ENCODE results near the gene FYB1. TPM values are rescaled to one million over a fixed set of nuclear protein-coding genes. Genes with fewer than 3 reads are reported as not detected.
A peak's percentile ranks its signal among the peaks of the same experiment; 100 is the strongest.

The FYB1 gene
- total and polyA plus RNA-seq, 2 experiments from 2014 or later: not detected

GRCh38 chr5:39249564-39250274 lies 30.4 kb upstream of the FYB1 start:
- Mint-ChIP-seq H3K27me3 (ENCODE audit: insufficient read depth, low read depth, poor library complexity) (no peaks in the 10 kb centered on the region), H3K4me3 (no peak overlapping the region), H3K36me3 (ENCODE audit: low read depth) (no peaks in the 10 kb centered on the region), H3K27ac (no peak overlapping the region), H3K9me3 (no peaks in the 10 kb centered on the region), H3K4me1 (no peaks in the 10 kb centered on the region)
- peak overlapping the region; percentile 52; the same call in 1 of the 2 replicates for H2AFZ ChIP-seq
- H3K27ac ChIP-seq (ENCODE audit: low read depth): no peak overlapping the region
- DNase-seq (ENCODE audit: low spot score) (no peak), ATAC-seq (no peak)
- no peaks in the 10 kb centered on the region for H3K27me3 ChIP-seq (ENCODE audit: insufficient read depth)
- H3K4me2 ChIP-seq: no peak overlapping the region
- no peaks in the 10 kb centered on the region for H4K20me1 ChIP-seq (replicated peaks; ENCODE audit: insufficient read depth)
- H3K9me2 ChIP-seq (ENCODE audit: insufficient read depth): no peaks in the 10 kb centered on the region
- TF ChIP-seq ZNF331 (CRISPR knock-in tag; IDR thresholded peaks at IDR 0.05; ENCODE audit: low read depth): no peak
- TF ChIP-seq NANOG (IDR thresholded peaks at IDR 0.05; ENCODE audit: borderline replicate concordance): no peak
- TF ChIP-seq CREB1 (CRISPR knock-in tag; IDR thresholded peaks at IDR 0.05; ENCODE audit: low read depth): no peak
- no peak for TF ChIP-seq ZNF114 (CRISPR knock-in tag; IDR thresholded peaks at IDR 0.05)
- TF ChIP-seq ETS1 (IDR thresholded peaks at IDR 0.05): no peak
- TF ChIP-seq STAT1 (IDR thresholded peaks at IDR 0.05; ENCODE audit: unreplicated experiment): no peak
- TF ChIP-seq ZNF462 (CRISPR knock-in tag; IDR thresholded peaks at IDR 0.05): no peak
- TF ChIP-seq EZH2 (IDR thresholded peaks at IDR 0.05; ENCODE audit: low read depth, unreplicated experiment): no peak
- TF ChIP-seq EZH2phosphoT487 (IDR thresholded peaks at IDR 0.05; ENCODE audit: unreplicated experiment): no peak
- TF ChIP-seq POLR2AphosphoS5 (IDR thresholded peaks at IDR 0.05; ENCODE audit: low read depth): no peak
- no peak for TF ChIP-seq JUNB (IDR thresholded peaks at IDR 0.05; ENCODE audit: unreplicated experiment)
- TF ChIP-seq REST (IDR thresholded peaks at IDR 0.05; ENCODE audit: unreplicated experiment): no peak
- H3F3A ChIP-seq (replicated peaks; ENCODE audit: low read depth): no peaks in the 10 kb centered on the region
- H3K36me3 ChIP-seq (ENCODE audit: insufficient read depth): no peaks in the 10 kb centered on the region
- no peaks in the 10 kb centered on the region for H3K79me2 ChIP-seq (replicated peaks; ENCODE audit: insufficient read depth)
- H3K4me1 ChIP-seq (ENCODE audit: insufficient read depth): no peaks in the 10 kb centered on the region
- no peak overlapping the region for H3K4me3 ChIP-seq

Data from GM23338 (cell line).